ENCODE measurements around the gene ENTPD6. TPM values are rescaled to one million over a fixed set of nuclear protein-coding genes. Genes with fewer than 3 reads are reported as not detected.
A peak's percentile ranks its signal among the peaks of the same experiment; 100 is the strongest.

ENTPD6 gene
- total RNA-seq, 4 donors from 2014 or later = 33.8 to 103 (median 47.0) TPM

- Histone ChIP-seq H3K9me3 (no peaks in the 10 kb centered on the region), H3K4me1 (peaks cover 25% of the 10 kb centered on the region), H3K27me3 (no peaks in the 10 kb centered on the region), H3K4me3 (no peak overlapping the region), H3K27ac (no peak overlapping the region), H3K36me3 (no peaks in the 10 kb centered on the region)
- peak in 1 of 2 donors; percentile 24 for DNase-seq (ENCODE audit: low spot score in 2 of 2)
- no peak for TF ChIP-seq POLR2A (IDR thresholded peaks at IDR 0.05)
- TF ChIP-seq, protein P1, sequence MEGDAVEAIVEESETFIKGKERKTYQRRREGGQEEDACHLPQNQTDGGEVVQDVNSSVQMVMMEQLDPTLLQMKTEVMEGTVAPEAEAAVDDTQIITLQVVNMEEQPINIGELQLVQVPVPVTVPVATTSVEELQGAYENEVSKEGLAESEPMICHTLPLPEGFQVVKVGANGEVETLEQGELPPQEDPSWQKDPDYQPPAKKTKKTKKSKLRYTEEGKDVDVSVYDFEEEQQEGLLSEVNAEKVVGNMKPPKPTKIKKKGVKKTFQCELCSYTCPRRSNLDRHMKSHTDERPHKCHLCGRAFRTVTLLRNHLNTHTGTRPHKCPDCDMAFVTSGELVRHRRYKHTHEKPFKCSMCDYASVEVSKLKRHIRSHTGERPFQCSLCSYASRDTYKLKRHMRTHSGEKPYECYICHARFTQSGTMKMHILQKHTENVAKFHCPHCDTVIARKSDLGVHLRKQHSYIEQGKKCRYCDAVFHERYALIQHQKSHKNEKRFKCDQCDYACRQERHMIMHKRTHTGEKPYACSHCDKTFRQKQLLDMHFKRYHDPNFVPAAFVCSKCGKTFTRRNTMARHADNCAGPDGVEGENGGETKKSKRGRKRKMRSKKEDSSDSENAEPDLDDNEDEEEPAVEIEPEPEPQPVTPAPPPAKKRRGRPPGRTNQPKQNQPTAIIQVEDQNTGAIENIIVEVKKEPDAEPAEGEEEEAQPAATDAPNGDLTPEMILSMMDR (IDR thresholded peaks at IDR 0.05) = no peak
- TF ChIP-seq POLR2AphosphoS5 (IDR thresholded peaks at IDR 0.05) = no peak
- TF ChIP-seq EP300 (IDR thresholded peaks at IDR 0.05) = no peak
These were observed 48.0 kb downstream of the ENTPD6 start for GRCh38 chr20:25243416-25243979.

DNA sequence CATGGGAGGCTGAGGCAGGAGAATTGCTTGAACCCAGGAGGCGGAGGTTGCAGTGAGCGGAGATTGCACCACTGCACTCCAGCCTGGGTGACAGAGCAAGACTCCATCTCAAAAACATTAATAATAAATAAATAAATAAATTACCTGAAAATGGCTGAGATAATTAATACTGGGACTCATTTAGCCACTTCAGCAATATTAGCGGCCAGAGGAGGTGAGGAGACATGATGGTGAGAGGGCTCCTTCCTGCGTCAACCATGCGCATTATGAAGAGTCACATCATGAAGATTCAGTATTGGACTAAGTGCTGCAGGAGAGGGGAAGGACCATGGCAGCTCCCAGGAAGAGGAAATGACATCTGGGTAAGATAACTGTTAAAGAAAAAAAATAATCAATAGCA is 49.5 kb downstream of the ENTPD6 start:
- Histone ChIP-seq H3K4me1 (peaks cover 33% of the 10 kb centered on the region), H3K27me3 (no peaks in the 10 kb centered on the region), H3K9me3 (no peaks in the 10 kb centered on the region), H3K36me3 (no peaks in the 10 kb centered on the region), H3K4me3 (no peak overlapping the region), H3K27ac (no peak overlapping the region)
- no peak for DNase-seq (ENCODE audit: low spot score in 2 of 2)
- TF ChIP-seq EP300 (IDR thresholded peaks at IDR 0.05) (no peak), POLR2A (IDR thresholded peaks at IDR 0.05) (no peak), POLR2AphosphoS5 (IDR thresholded peaks at IDR 0.05) (no peak)
- TF ChIP-seq, protein P1 (IDR thresholded peaks at IDR 0.05) = no peak
- WGBS = 97% methylated on average over 5 of the region's 5 CpGs

DNA sequence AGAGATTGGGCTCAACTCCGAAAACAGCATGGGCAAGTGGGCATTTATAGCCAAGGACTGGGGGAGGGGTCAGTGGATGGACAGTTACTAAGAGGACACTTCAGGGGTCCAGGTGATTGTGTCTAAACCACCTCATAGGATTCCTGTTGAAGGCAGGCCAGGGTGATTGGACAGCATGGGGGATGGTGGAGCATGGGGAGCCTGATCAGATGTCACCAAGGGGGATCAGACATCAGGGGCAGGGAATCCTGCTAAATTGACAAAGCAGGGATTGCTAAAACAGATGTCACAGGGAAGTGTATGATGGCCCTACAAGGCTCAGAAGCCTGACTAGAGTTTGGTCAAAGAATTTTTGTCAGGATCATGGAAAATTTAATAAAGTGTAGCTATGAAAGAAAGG is 49.9 kb downstream of the ENTPD6 start:
- 93% methylated on average over 1 of the region's 1 CpG for WGBS
- peak in 1 of 2 donors; percentile 40 for DNase-seq (ENCODE audit: low spot score in 2 of 2)
- Histone ChIP-seq H3K9me3 (no peaks in the 10 kb centered on the region), H3K4me3 (no peak overlapping the region), H3K36me3 (no peaks in the 10 kb centered on the region), H3K27me3 (no peaks in the 10 kb centered on the region), H3K27ac (no peak overlapping the region), H3K4me1 (peaks cover 38% of the 10 kb centered on the region)
- TF ChIP-seq, protein P1 (IDR thresholded peaks at IDR 0.05) = no peak
- TF ChIP-seq POLR2AphosphoS5 (IDR thresholded peaks at IDR 0.05) = no peak
- TF ChIP-seq POLR2A (IDR thresholded peaks at IDR 0.05) = no peak
- TF ChIP-seq EP300 (IDR thresholded peaks at IDR 0.05) = no peak

GRCh38 chr20:25246182-25246999 is 50.9 kb downstream of the ENTPD6 start:
- Histone ChIP-seq H3K4me1 (peaks cover 43% of the 10 kb centered on the region), H3K27ac (peak overlapping the region; percentile 96), H3K27me3 (no peaks in the 10 kb centered on the region), H3K36me3 (no peaks in the 10 kb centered on the region), H3K4me3 (peak overlapping the region; percentile 95), H3K9me3 (no peaks in the 10 kb centered on the region)
- 83% methylated on average over 9 of the region's 9 CpGs for WGBS
- TF ChIP-seq POLR2AphosphoS5 (IDR thresholded peaks at IDR 0.05) = no peak
- TF ChIP-seq, protein P1 (IDR thresholded peaks at IDR 0.05) = no peak
- no peak for TF ChIP-seq POLR2A (IDR thresholded peaks at IDR 0.05)
- TF ChIP-seq EP300 (IDR thresholded peaks at IDR 0.05) = no peak
- DNase-seq (ENCODE audit: low spot score in 2 of 2) = peak in 1 of 2 donors; percentile 76

DNA sequence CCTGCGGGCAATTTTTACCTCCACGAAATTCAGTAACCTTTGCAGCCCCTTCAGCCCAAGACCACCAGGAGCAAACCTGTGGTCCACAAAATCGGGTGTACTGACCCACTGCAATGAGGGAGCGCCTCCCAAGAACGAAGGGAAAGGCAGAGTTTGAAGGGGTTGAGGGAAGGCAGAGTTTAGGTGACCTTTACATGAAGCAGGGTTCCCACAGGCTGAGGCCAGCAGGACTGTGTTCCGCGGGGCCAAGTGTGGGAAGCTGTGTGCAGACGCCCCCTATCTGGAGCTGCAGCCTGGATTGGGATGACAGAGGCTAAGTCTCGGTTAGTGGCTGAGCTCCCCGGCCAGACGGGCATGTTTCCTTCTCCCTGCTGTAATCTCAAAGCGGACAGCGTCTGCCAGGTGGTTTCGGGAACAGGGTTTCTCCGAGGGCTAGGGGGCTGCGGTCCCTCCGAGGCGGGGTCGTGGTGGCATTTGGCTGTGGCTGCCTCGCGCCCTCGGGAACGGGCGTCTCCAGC is 51.5 kb downstream of the ENTPD6 start:
- H3K27ac ChIP-seq = peak overlapping the region; percentile 96
- no peaks in the 10 kb centered on the region for H3K27me3 ChIP-seq
- peaks cover 49% of the 10 kb centered on the region for H3K4me1 ChIP-seq
- peak overlapping the region; percentile 95 for H3K4me3 ChIP-seq
- no peaks in the 10 kb centered on the region for H3K36me3 ChIP-seq
- H3K9me3 ChIP-seq = no peaks in the 10 kb centered on the region
- peak in 1 of 2 donors; percentile 83 for DNase-seq (ENCODE audit: low spot score in 2 of 2)
- 18% methylated on average over 19 of the region's 24 CpGs for WGBS
- TF ChIP-seq EP300 (IDR thresholded peaks at IDR 0.05) (no peak), POLR2A (IDR thresholded peaks at IDR 0.05) (no peak), POLR2AphosphoS5 (IDR thresholded peaks at IDR 0.05) (peak in 1 of 3 donors; percentile 20)
- TF ChIP-seq, protein P1 (IDR thresholded peaks at IDR 0.05) = peak in 1 of 2 donors; percentile 41
